DOHH2 (cell line): ENCODE results near the gene POTEF.
"Not testable (repeated sequence)": the region's sequence is repeated elsewhere in the genome, so short reads cannot be mapped to it uniquely, and the experiment has no call there.

Experiments
- H3F3A ChIP-seq: fragments of 200-600 bp; sonication (generic), shearing (Covaris generic); 2 replicates; pipeline ENCODE4 v1.6.0; 2016; ENCODE audit warnings: antibody characterized with exemption, mild to moderate bottlenecking; ENCODE audit not compliant: control insufficient read depth, insufficient read depth
- H3K27ac ChIP-seq: fragments of 200-600 bp; sonication (generic); 2 replicates; pipeline ENCODE4 v1.5.1; 2014; ENCODE audit warnings: low read depth, mild to moderate bottlenecking, low read length, moderate library complexity
- H3K27me3 ChIP-seq: fragments of 200-600 bp; sonication (generic); 2 replicates; pipeline ENCODE4 v1.6.1; 2014; ENCODE audit warnings: mild to moderate bottlenecking, low read length, mixed read lengths; ENCODE audit not compliant: control insufficient read depth
- H3K36me3 ChIP-seq: fragments of 200-600 bp; sonication (generic); 2 replicates; pipeline ENCODE4 v1.6.1; 2014; ENCODE audit warnings: mild to moderate bottlenecking, low read length, moderate library complexity, mixed read lengths; ENCODE audit not compliant: control insufficient read depth
- H3K4me1 ChIP-seq: fragments of 200-600 bp; sonication (generic); 2 replicates; pipeline ENCODE4 v1.6.1; 2014; ENCODE audit warnings: mild to moderate bottlenecking, low read length, mixed read lengths; ENCODE audit not compliant: control insufficient read depth
- H3K4me2 ChIP-seq: fragments of 200-600 bp; sonication (generic); 2 replicates; pipeline ENCODE4 v1.6.0; 2014; ENCODE audit warnings: mild to moderate bottlenecking, low read length, moderate library complexity
- H3K4me3 ChIP-seq: fragments of 200-600 bp; sonication (generic); 2 replicates; pipeline ENCODE4 v1.5.1; 2014; ENCODE audit warnings: mild to moderate bottlenecking, low read length, mixed read lengths
- H3K79me2 ChIP-seq: fragments of 200-600 bp; sonication (generic); 2 replicates; pipeline ENCODE4 v1.6.1; 2014; ENCODE audit warnings: mild to moderate bottlenecking, low read length, mixed read lengths; ENCODE audit not compliant: control insufficient read depth
- H3K9me2 ChIP-seq: fragments of 200-600 bp; sonication (generic); replicated peaks from 2 replicates; pipeline ENCODE4 v1.6.1; 2014; ENCODE audit warnings: mild to moderate bottlenecking, low read length, mixed read lengths; ENCODE audit not compliant: control insufficient read depth
- H3K9me3 ChIP-seq: fragments of 200-600 bp; sonication (generic); 2 replicates; pipeline ENCODE4 v1.6.1; 2014; ENCODE audit warnings: antibody characterized with exemption, low read length, mixed read lengths; ENCODE audit not compliant: control insufficient read depth, insufficient read depth
- H4K20me1 ChIP-seq: fragments of 200-600 bp; sonication (generic); 2 replicates; pipeline ENCODE4 v1.6.0; 2014; ENCODE audit warnings: low read depth, mild to moderate bottlenecking, antibody characterized with exemption, low read length, moderate library complexity; ENCODE audit not compliant: control insufficient read depth, insufficient read depth
- EZH2phosphoT487 ChIP-seq: fragments of 200-600 bp; sonication (generic); IDR thresholded peaks from 2 replicates; pipeline ENCODE4 v1.6.1; 2017; ENCODE audit warnings: borderline replicate concordance, mild to moderate bottlenecking, antibody characterized with exemption, low read length, moderate library complexity, mixed read lengths
- TF ChIP-seq, protein P1 (sequence below): fragments of 200-600 bp; sonication (generic); IDR thresholded peaks from one replicate; pipeline ENCODE4 v1.5.1; 2014; ENCODE audit warnings: antibody characterized with exemption, mild to moderate bottlenecking, low read depth, low read length; ENCODE audit not compliant: poor library complexity, severe bottlenecking

The POTEF gene

DNA sequence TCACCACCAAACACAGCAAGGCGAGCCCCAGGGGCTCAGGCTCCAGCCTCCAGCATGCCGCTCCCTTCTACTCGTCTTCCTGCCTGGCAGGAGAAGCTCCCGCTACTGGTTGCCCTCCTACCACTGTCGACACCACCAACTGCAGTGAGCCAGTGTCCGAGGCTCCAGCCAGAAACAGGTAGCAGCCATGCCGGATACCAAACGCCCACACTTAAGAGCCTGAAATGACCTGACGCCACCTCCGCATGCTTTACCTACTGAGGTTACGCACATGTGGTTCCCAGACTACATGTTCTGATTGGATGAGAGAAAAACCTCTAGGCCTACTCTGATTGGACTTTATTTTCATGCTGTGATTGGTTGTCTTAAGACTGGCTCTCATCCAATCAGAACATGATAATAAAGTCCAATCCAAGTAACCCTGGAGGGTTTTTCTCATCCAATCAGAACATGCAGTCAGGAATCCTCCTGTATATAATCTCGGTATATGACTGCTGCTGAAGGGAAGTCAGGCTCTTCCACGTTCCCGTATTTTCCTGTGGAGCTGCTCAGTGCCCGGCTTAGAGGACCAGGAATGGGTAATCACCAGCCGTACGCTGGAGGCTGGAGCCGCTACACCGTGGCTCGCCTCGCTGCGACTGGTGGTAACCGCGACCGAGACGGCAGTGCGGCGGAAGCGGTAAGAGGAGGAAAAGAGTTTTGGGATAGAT is at the start of gene POTEF:
POTEF (minus strand) TSS at position 103 of the 710 bp plus-strand sequence. CDS start 8,707 bp downstream, outside the sequence.
- not testable (repeated sequence) for H3K36me3 ChIP-seq, H3K9me3 ChIP-seq, H3K27ac ChIP-seq, H3K27me3 ChIP-seq, H3K9me2 ChIP-seq, H4K20me1 ChIP-seq, H3K4me1 ChIP-seq, H3K79me2 ChIP-seq, H3K4me3 ChIP-seq, H3K4me2 ChIP-seq, H3F3A ChIP-seq

DNA sequence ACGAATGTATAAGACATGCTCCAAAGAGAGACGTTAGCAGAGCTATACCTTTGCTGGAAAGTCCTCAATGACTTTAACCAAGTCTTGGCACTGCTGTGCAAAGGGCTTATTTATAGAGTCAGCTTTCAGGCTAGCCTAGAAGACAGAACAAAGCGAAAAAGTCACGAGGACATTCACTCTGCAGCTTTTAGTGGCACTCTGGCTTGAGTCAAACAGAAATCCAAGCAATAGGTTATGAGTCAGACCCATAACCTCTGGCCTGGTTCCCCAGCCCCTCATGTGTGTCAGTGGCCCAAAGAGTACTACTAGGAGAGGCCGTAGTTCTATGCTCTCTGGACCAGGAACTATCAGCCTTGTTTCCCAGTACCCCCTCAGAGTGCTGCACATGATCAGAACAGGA is 45.8 kb upstream of the POTEF start:
- not testable (repeated sequence) for H3K9me2 ChIP-seq, H3K4me3 ChIP-seq, H3K27me3 ChIP-seq, H3K9me3 ChIP-seq, H4K20me1 ChIP-seq, H3F3A ChIP-seq, H3K27ac ChIP-seq, H3K4me1 ChIP-seq, H3K4me2 ChIP-seq
- H3K79me2 ChIP-seq: peaks cover 48% of the 10 kb centered on the region
- peaks cover 50% of the 10 kb centered on the region for H3K36me3 ChIP-seq

DNA sequence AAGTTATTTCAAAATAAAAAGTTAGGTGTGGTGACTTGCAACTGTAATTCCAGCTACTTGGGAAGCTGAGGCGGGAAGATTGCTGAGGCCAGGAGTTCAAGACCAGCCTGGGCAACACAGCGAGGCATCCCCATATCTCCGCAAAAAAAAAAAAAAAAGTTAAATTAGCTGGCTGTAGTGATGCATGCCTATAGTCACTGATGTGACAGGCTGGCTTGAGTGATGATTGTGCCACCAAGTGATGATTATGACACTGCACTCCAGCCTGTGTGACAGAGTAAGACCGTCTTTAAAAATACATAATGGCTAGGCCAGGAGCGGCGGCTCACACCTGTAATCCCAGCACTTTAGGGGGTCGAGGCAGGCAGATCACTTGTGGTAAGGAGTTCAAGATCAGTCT is 40.9 kb upstream of the POTEF start:
- H3K4me1 ChIP-seq: no peaks in the 10 kb centered on the region
- H3K9me3 ChIP-seq: no peaks in the 10 kb centered on the region
- H3K4me2 ChIP-seq: no peak overlapping the region
- H4K20me1 ChIP-seq: no peaks in the 10 kb centered on the region
- no peak overlapping the region for H3K4me3 ChIP-seq
- no peak overlapping the region for H3K27ac ChIP-seq
- no peak for TF ChIP-seq EZH2phosphoT487
- TF ChIP-seq, protein P1, sequence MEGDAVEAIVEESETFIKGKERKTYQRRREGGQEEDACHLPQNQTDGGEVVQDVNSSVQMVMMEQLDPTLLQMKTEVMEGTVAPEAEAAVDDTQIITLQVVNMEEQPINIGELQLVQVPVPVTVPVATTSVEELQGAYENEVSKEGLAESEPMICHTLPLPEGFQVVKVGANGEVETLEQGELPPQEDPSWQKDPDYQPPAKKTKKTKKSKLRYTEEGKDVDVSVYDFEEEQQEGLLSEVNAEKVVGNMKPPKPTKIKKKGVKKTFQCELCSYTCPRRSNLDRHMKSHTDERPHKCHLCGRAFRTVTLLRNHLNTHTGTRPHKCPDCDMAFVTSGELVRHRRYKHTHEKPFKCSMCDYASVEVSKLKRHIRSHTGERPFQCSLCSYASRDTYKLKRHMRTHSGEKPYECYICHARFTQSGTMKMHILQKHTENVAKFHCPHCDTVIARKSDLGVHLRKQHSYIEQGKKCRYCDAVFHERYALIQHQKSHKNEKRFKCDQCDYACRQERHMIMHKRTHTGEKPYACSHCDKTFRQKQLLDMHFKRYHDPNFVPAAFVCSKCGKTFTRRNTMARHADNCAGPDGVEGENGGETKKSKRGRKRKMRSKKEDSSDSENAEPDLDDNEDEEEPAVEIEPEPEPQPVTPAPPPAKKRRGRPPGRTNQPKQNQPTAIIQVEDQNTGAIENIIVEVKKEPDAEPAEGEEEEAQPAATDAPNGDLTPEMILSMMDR: no peak
- no peaks in the 10 kb centered on the region for H3F3A ChIP-seq
- no peaks in the 10 kb centered on the region for H3K27me3 ChIP-seq
- H3K79me2 ChIP-seq: peaks cover under 1% of the 10 kb centered on the region; the same call in 1 of the 2 replicates
- no peaks in the 10 kb centered on the region for H3K9me2 ChIP-seq
- H3K36me3 ChIP-seq: peaks cover 61% of the 10 kb centered on the region

DNA sequence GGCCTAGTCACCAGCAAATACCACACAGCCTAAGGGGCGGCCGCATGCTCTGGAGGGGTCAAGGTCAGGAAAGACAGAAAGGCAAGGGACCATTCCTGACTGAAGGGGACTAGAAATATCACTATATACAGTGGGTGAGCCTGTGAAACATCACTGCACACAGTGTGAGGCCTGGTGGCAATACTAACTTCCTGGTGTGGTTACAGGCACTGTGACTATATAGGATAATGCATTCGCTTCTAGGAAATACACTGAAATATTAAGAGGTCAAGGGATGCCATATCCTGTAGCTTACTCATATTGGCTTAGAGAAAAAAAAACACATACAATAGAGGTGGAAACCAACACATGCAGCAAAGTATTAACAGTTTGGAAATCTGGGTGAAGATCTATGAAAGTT is 40.1 kb upstream of the POTEF start:
- H3K4me1 ChIP-seq, H3F3A ChIP-seq, H3K9me2 ChIP-seq, H3K9me3 ChIP-seq, H3K4me3 ChIP-seq, H3K4me2 ChIP-seq, H3K27me3 ChIP-seq, H4K20me1 ChIP-seq, H3K27ac ChIP-seq, H3K79me2 ChIP-seq: not testable (repeated sequence)
- H3K36me3 ChIP-seq: peaks cover 63% of the 10 kb centered on the region

DNA sequence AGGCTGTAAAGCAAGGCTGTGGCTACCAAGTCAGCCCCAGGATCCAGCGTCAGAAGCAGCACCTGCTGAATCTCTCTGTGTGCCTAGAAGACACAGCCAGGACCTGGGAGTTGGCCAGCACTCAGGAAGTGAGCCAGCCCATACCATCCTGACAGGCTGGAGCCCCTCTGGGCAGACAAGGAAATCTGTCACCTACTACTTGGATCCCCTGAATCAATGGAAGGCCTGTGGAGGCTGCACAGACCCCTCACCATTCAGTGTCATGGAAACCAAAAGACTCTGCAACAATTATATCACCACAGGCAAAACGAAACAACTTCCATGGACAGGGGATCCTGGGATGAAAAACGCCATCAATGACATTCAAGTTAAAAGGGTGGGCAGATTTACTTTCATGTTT is 37.6 kb upstream of the POTEF start:
- not testable (repeated sequence) for H3K4me1 ChIP-seq, H3K27ac ChIP-seq, H3K9me2 ChIP-seq, H3K4me2 ChIP-seq, H3K4me3 ChIP-seq, H3F3A ChIP-seq, H3K79me2 ChIP-seq, H3K27me3 ChIP-seq, H3K9me3 ChIP-seq, H4K20me1 ChIP-seq
- H3K36me3 ChIP-seq: peaks cover 60% of the 10 kb centered on the region
